BLaER1 treated with 17β-estradiol and CSF1 and Interleukin-3, amounts not matched to agents 10 nM and 100 nM (cell line): Measurements from ENCODE around the gene NKD2.

Source experiments
- H3K27ac ChIP-seq, 11 experiments: shearing (Covaris generic); formaldehyde crosslinking; 2 replicates each; pipeline ENCODE4 v1.8.1; 2022
- H3K27me3 ChIP-seq, 11 experiments: shearing (Covaris generic); formaldehyde crosslinking; 2 replicates each; pipeline ENCODE4 v1.8.1; 2022
- H3K36me3 ChIP-seq, 11 experiments: shearing (Covaris generic); formaldehyde crosslinking; 2 replicates each; pipeline ENCODE4 v1.8.1; 2022
- H3K4me1 ChIP-seq, 10 experiments: shearing (Covaris generic); formaldehyde crosslinking; 2 replicates each; pipeline ENCODE4 v1.8.1; 2022
- H3K4me2 ChIP-seq, 11 experiments: shearing (Covaris generic); formaldehyde crosslinking; 2 replicates each; pipeline ENCODE4 v1.8.1; 2022
- H3K4me3 ChIP-seq, 10 experiments: shearing (Covaris generic); formaldehyde crosslinking; 2 replicates each; pipeline ENCODE4 v1.8.1; 2022
- H3K9ac ChIP-seq, 11 experiments: shearing (Covaris generic); formaldehyde crosslinking; 2 replicates each; pipeline ENCODE4 v1.8.1; 2022
- H3K9me3 ChIP-seq, 11 experiments: shearing (Covaris generic); formaldehyde crosslinking; replicated peaks in 1 of 11; 2 replicates each; pipeline ENCODE4 v1.8.1; 2022
- H4K20me1 ChIP-seq, 11 experiments: shearing (Covaris generic); formaldehyde crosslinking; 2 replicates each; pipeline ENCODE4 v1.8.1; 2022
- Cebpa-rat ChIP-seq, 11 experiments: shearing (Covaris generic); IDR thresholded peaks; 2 replicates each; pipeline ENCODE4 v1.8.1; 2022

The NKD2 gene, protein sequence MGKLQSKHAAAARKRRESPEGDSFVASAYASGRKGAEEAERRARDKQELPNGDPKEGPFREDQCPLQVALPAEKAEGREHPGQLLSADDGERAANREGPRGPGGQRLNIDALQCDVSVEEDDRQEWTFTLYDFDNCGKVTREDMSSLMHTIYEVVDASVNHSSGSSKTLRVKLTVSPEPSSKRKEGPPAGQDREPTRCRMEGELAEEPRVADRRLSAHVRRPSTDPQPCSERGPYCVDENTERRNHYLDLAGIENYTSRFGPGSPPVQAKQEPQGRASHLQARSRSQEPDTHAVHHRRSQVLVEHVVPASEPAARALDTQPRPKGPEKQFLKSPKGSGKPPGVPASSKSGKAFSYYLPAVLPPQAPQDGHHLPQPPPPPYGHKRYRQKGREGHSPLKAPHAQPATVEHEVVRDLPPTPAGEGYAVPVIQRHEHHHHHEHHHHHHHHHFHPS

DNA sequence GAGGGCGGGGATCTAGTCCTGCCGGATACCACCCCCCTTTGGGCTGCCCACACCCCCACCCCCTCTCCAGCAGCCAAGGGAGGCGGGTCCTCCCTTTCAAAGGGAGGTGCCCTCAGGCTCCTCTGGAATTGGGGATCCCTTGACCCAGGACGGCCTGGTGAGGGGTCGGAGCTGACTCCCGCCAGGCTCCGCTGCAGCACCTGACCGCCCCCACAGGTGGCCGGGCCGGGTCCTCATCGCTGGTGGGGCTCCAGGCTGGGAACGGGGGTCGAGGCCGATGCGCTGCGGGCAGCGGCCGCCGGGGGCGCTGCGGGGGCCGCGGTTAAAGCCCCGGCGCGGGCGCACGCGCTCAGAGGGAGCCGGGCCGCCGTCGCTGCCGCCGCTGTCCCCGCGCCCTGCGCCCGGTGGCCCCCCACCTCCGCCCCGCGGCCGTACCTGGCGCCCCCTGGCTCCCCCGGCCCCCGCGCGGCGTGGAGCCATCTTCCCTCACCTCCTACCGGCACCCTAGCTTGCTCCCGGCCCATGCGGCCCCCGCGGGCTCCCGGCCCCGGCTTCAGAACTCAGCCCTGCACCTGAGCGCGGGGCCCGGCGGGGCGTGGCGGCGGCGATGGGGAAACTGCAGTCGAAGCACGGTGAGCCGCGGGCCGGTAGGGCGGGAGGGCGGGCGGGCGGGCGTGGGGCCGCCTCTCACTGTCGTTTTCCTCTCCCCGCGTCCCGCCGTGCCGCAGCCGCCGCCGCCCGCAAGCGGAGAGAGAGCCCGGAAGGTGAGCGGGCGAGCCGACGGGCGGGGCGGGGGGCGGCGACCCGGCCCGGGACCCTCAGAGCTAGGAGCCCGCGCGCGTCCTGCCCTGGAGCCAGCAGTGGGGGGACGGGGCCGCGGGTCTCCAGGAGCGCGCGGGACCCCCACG is at the start of gene NKD2:
Gene NKD2 (plus strand): TSS at position 352 of the 908 bp plus-strand sequence. CDS start 256 bp downstream, at position 608.
- Histone ChIP-seq H3K9me3 (no peaks in the 10 kb centered on the region), H3K4me1 (peaks cover 40 to 96% (median 93%) of the 10 kb centered on the region in 10 experiments), H3K27me3 (peaks cover 49 to 82% (median 63%) of the 10 kb centered on the region in 11 experiments), H3K4me2 (peak within 1 kb of the TSS; percentile 97 to 100 (median 99)), H3K36me3 (0 out of 22 replicates have a peak, but pooled peaks cover 0 to 10% (median 0%) of the 10 kb centered on the region in 11 experiments), H4K20me1 (peaks cover 0 to 86% (median 46%) of the 10 kb centered on the region in 11 experiments; a peak in 18 of 22 replicates), H3K4me3 (peak within 1 kb of the TSS; percentile 46 to 74 (median 63)), H3K27ac (peak within 1 kb of the TSS in 4 of 11 experiments; percentile 45 to 65 (median 56); a peak in 7 of 22 replicates), H3K9ac (peak within 1 kb of the TSS; percentile 43 to 80 (median 62); a peak in 19 of 22 replicates)
- no peak for TF ChIP-seq Cebpa-rat (IDR thresholded peaks at IDR 0.05)

DNA sequence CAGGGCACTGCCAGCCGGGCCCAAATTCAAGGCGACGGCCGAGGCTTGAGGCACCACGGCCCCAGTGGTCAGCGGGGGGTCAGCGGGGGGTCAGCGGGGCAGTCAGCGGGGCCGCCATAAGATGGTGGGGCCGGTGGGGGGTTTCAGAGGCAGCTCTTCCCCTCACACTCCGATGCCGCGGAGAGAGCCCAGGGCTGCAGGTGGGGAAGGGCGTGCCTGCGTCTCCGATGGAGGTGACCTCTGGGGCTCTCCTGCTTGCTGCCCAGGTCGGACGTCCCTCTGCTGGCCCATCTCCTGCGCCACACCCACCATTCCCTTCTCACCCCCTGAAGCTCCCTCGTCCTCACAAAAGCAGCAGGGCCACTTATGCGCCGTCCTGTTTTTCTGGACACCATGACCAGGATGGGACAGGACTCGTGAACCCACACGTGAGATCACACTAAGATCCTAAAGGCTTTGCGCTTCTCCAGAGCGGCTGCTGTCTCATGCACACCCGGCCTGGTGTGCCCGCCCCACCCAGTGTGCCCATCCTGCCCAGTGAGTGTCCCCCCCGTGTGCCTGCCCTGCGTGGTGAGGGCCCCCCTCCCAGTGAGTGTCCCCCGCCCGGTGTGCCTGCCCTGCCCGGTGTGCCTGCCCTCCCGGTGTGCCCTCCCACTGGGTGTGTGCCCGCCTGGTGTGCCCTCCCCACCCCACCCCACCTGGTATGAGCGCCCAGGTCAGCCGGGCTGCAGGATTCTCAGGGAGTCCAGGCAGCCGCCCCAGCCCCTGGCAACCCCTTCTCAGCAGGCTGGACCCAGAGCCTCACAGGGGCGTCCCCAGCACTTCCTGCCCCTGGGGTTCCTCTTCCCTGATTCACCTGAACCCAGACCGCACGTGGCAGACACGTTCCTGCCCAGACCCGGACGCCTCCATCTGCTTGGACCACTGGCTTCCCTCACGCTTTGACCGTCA is 48.7 kb upstream of the NKD2 start:
- H4K20me1 ChIP-seq: peaks cover 0 to 73% (median 4%) of the 10 kb centered on the region in 11 experiments; a peak in 7 of 22 replicates
- H3K4me2 ChIP-seq: peak overlapping the region; percentile 18 to 99 (median 92); a peak in 21 of 22 replicates
- peak overlapping the region in 4 of 11 experiments; percentile 77 to 90 (median 82); a peak in 6 of 22 replicates for H3K27ac ChIP-seq
- peaks cover 33 to 94% (median 42%) of the 10 kb centered on the region in 11 experiments for H3K27me3 ChIP-seq
- no peaks in the 10 kb centered on the region for H3K36me3 ChIP-seq
- peak overlapping the region in 4 of 11 experiments; percentile 60 to 77 (median 72); a peak in 7 of 22 replicates for H3K9ac ChIP-seq
- H3K4me3 ChIP-seq: peak overlapping the region in 2 of 10 experiments; percentile 29 to 39; a peak in 3 of 20 replicates
- no peak for TF ChIP-seq Cebpa-rat (IDR thresholded peaks at IDR 0.05)
- H3K4me1 ChIP-seq: peaks cover 61 to 90% (median 86%) of the 10 kb centered on the region in 10 experiments
- H3K9me3 ChIP-seq: no peaks in the 10 kb centered on the region

GRCh38 chr5:960551-960950 is 48.1 kb upstream of the NKD2 start:
- Histone ChIP-seq H3K9ac (peak overlapping the region in 6 of 11 experiments; percentile 7 to 77 (median 66); a peak in 9 of 22 replicates), H3K4me2 (peak overlapping the region; percentile 18 to 99 (median 92); a peak in 21 of 22 replicates), H3K27me3 (peaks cover 26 to 93% (median 35%) of the 10 kb centered on the region in 11 experiments), H3K4me1 (peaks cover 68 to 97% (median 93%) of the 10 kb centered on the region in 10 experiments), H4K20me1 (peaks cover 0 to 73% (median 4%) of the 10 kb centered on the region in 11 experiments; a peak in 7 of 22 replicates), H3K27ac (peak overlapping the region in 5 of 11 experiments; percentile 3 to 90 (median 79); a peak in 7 of 22 replicates), H3K36me3 (no peaks in the 10 kb centered on the region), H3K9me3 (no peaks in the 10 kb centered on the region), H3K4me3 (peak overlapping the region in 5 of 10 experiments; percentile 13 to 42 (median 31); a peak in 5 of 20 replicates)
- TF ChIP-seq Cebpa-rat (IDR thresholded peaks at IDR 0.05): no peak

DNA sequence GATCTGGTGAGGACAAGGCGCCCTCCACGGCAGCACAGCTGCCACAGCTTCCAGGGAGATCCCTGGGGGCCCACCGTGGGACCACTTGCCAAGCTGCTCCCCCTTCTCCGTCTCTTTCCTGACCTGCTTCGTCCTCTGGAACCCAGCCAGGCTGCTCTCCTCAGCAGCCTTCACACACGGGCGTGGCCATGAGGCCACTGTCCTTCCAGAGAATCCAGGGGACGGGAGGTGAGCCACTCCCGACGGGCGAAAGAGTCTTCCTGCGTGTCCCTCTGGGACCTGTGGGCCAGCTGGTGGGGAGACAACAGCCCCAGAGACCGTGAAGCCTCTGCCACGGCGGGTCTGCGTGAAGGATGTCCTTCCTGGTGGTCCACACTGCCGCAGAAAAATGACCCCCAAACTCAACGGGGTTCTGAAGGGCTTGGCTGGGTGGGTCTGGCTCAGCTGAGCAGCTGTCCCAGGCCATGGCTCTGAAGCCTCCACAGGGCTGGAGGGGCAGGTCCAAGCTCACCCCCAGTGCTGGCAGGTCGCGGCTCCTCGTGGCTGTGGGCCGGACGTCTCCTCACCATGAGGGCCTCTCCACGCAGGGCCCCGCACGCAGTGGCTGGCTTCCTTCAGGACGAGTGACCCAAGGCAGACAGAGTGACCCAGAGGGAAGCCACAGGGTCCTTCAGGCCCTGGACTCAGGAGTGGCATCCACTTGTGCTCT is 47.4 kb upstream of the NKD2 start:
- H3K4me2 ChIP-seq: peak overlapping the region; percentile 18 to 99 (median 92); a peak in 21 of 22 replicates
- TF ChIP-seq Cebpa-rat (IDR thresholded peaks at IDR 0.05): no peak
- peak overlapping the region in 6 of 11 experiments; percentile 3 to 90 (median 78); a peak in 10 of 22 replicates for H3K27ac ChIP-seq
- peaks cover 20 to 91% (median 29%) of the 10 kb centered on the region in 11 experiments for H3K27me3 ChIP-seq
- H3K9ac ChIP-seq: peak overlapping the region in 7 of 11 experiments; percentile 7 to 77 (median 60); a peak in 10 of 22 replicates
- H3K4me3 ChIP-seq: peak overlapping the region in 4 of 10 experiments; percentile 29 to 42 (median 35); a peak in 6 of 20 replicates
- no peaks in the 10 kb centered on the region for H3K9me3 ChIP-seq
- peaks cover 0 to 68% (median 4%) of the 10 kb centered on the region in 11 experiments; a peak in 7 of 22 replicates for H4K20me1 ChIP-seq
- peaks cover 70 to 100% (median 98%) of the 10 kb centered on the region in 10 experiments for H3K4me1 ChIP-seq
- no peaks in the 10 kb centered on the region for H3K36me3 ChIP-seq

DNA sequence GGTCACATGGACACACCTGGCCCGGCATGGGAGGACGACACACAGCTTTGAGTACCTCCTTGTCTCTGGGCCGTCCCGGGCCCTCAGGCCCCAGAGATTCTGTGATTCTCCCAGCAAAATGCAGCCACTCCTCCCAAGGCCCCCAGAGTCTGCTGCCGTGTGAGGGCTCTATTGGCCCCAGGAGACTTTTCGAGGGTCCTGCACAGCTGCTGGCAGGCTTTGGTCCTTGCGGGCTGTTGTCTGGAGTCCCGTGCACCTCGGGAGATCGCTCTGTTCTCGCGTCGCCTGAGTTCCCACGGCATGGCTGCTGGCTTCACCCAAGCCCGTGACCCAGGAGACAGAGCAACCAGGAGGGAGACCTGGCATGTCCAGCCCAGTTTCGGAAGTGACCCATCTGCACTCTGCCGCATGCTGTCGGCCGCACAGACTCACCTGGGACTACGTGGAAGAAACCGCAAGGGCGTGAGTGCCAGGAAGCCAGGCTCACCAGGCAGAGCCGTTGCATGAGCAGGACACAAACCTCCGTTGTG is 46.8 kb upstream of the NKD2 start:
- H3K4me1 ChIP-seq: peaks cover 70 to 100% (median 97%) of the 10 kb centered on the region in 10 experiments
- H3K9ac ChIP-seq: peak overlapping the region in 6 of 11 experiments; percentile 7 to 77 (median 66); a peak in 9 of 22 replicates
- H3K9me3 ChIP-seq: peaks cover 0 to 6% (median under 1%) of the 10 kb centered on the region in 11 experiments; a peak in 7 of 22 replicates
- peak overlapping the region in 6 of 11 experiments; percentile 3 to 90 (median 78); a peak in 10 of 22 replicates for H3K27ac ChIP-seq
- H3K4me2 ChIP-seq: peak overlapping the region; percentile 18 to 99 (median 92); a peak in 21 of 22 replicates
- peaks cover 0 to 62% (median 4%) of the 10 kb centered on the region in 11 experiments; a peak in 7 of 22 replicates for H4K20me1 ChIP-seq
- H3K36me3 ChIP-seq: 0 out of 22 replicates have a peak, but pooled peaks cover 0 to 1% (median 0%) of the 10 kb centered on the region in 11 experiments
- TF ChIP-seq Cebpa-rat (IDR thresholded peaks at IDR 0.05): no peak
- H3K27me3 ChIP-seq: peaks cover 14 to 85% (median 22%) of the 10 kb centered on the region in 11 experiments
- peak overlapping the region in 3 of 10 experiments; percentile 31 to 42 (median 39); a peak in 5 of 20 replicates for H3K4me3 ChIP-seq

GRCh38 chr5:962386-962785 is 46.2 kb upstream of the NKD2 start:
- TF ChIP-seq Cebpa-rat (IDR thresholded peaks at IDR 0.05): no peak
- Histone ChIP-seq H3K4me3 (peak overlapping the region in 1 of 10 experiments; percentile 39; a peak in 1 of 20 replicates), H3K27me3 (peaks cover 8 to 79% (median 16%) of the 10 kb centered on the region in 11 experiments; a peak in 20 of 22 replicates), H3K36me3 (0 out of 22 replicates have a peak, but pooled peaks cover 0 to 6% (median 0%) of the 10 kb centered on the region in 11 experiments), H3K9me3 (peaks cover 0 to 11% (median 5%) of the 10 kb centered on the region in 11 experiments; a peak in 9 of 22 replicates), H3K9ac (peak overlapping the region in 5 of 11 experiments; percentile 24 to 77 (median 73); a peak in 9 of 22 replicates), H3K4me1 (peaks cover 64 to 100% (median 94%) of the 10 kb centered on the region in 10 experiments), H4K20me1 (peaks cover 0 to 56% (median 0%) of the 10 kb centered on the region in 11 experiments; a peak in 6 of 22 replicates), H3K4me2 (peak overlapping the region in 9 of 11 experiments; percentile 86 to 99 (median 92); a peak in 19 of 22 replicates), H3K27ac (peak overlapping the region in 6 of 11 experiments; percentile 50 to 90 (median 78); a peak in 11 of 22 replicates)
